ELR (cell line): Measurements from ENCODE around the gene ZBTB12.
"Not testable (repeated sequence)": the region's sequence is repeated elsewhere in the genome, so short reads cannot be mapped to it uniquely, and the experiment has no call there.

Source experiments
- DNase-seq: peaks from one replicate; pipeline ENCODE4 v3.0.0-alpha.2; 2015; ENCODE audit warnings: low read depth

ZBTB12 gene

DNA sequence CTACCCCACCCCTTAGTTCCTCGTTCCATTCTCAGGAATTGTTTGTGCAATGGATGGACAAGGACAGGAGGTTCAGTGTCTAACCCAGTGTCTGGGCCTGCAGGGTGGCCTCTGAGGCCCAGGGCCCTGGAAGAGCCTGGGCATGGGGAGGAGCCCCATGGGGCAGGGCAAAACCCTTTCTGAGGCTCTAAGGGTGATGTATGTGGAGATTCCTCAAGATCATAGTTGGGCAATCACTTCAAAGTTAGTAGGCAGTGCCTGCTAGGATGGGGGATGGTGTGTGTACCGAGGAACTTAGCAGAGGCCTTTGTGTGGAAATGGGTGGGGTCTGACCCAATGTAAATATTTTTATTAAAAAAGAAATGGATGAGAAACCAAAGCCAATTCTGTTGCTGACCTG, 18.9 kb upstream of the ZBTB12 start:
- no peak for DNase-seq

- DNase-seq, result no peak
Observed at GRCh38 chr6:31919624-31920303, 17.9 kb upstream of the ZBTB12 start.

DNA sequence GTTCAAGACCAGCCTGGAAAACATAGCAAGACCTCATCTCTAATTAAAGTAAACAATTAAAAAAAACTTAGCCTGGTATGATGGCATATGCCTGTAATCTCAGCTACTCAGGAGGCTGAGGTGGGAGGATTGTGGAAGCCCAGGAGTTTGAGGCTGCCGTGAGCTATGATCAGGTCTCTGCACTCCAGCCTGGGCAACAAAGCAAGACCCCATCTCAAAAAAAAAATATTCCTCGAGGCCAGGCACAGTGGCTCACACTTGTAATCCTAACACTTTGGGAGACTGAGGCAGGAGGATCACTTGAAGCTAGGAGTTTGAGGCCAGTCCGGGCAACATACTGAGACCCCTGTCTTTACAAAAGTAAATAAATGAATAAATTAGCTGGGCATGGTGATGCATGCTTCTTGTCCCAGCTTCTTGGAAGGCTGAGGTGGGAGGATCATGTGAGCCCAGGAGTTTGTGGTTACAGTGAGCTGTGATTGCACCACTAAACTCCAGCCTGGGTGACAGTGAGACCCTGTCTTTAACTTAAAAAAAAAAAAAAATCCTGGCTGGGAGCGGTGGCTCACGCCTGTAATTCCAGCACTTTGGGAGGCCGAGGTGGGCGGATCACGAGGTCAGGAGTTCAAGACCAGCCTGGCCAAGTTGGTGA, 16.3 kb upstream of the ZBTB12 start:
- no peak for DNase-seq

GRCh38 chr6:31915756-31916155, 13.9 kb upstream of the ZBTB12 start:
- no peak for DNase-seq

DNA sequence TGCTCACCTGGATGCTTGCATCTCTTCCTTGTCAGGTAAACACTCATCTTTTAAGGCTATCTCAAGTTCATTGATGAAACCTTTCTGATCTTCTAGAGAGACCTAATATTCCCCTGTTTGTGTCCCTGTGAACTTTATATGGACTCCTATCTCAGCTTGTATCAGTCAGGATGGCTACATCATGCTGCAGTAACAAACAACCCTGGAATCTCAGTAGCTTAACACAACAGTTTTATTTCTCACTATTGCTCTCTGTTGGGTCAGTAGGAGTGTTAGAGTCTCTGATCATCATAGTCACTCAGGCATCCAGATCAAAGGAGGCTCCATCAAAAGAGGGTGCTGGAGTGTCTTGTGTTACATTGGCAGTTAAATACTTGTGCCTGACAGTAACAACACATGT, 13.5 kb upstream of the ZBTB12 start:
- DNase-seq, result no peak

DNA sequence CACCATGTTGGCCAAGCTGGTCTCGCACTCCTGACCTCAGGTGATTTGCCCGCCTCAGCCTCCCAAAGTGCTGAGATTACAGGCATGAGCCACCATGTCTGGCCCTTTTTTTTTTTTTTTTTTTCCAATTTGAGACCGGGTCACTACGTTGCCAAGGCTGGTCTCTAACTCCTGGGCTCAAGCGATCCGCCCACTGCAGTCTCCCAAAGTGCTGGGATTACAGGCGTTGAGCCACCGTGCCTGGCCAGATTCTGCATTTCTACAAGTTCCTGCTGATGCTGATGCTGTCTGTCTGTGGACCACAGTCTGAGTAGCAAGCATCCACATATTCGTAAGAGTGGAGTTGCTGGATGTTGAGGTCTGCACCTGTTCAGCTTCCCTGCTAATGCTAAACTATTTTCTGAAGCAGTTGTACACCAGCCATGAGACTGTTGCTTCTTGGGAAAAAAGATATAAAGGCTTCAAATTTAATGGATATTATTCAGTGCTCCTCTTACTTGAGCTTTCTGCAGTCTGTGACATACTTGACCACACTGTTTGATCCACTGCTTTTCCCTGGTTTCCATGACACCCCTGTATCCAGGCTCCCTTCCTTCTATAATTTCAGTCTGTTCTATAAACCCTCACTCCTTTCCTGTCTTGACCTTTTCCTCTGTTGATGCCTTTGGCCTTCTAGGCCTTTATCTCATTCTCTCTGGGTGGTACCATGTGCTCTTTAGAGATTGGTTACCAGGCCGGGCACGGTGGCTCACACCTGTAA, 10.1 kb upstream of the ZBTB12 start:
- no peak for DNase-seq

- not testable (repeated sequence) for DNase-seq
Observed at GRCh38 chr6:31909298-31909697, 7.4 kb upstream of the ZBTB12 start.

GRCh38 chr6:31908791-31909190, 6.9 kb upstream of the ZBTB12 start:
- peak; percentile 77 for DNase-seq

- DNase-seq, result not testable (repeated sequence)
Observed at GRCh38 chr6:31908255-31908654, 6.4 kb upstream of the ZBTB12 start.

DNA sequence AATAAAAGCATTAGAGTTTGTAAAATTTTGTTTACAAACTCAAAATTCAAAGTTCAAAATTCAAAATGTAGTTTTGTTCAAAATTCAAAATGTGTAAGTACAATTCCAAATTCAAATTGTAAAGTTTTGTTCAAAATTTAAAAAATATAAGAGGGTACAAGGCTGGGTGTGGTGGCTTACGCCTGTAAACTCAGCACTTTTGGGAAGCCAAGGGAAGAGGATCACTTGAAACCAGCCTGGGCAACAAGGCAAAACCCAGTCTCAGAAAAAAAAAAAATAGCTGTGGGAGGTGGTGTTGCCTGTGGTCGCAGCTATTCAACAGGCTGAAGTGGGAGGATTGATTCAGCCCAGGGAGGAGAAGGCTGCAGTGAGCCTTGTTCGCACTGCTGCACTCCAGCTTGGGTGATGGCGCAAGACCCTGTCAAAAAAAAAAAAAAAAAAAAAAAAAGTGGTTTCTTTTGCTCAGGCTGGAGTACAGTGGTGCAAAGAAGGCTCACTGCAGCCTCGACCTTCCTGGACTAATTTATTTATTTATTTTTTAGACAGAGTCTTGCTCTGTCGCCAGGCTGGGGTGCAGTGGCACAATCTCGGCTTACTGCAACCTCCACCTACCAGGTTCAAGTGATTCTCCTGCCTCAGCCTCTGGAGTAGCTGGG, 5.4 kb upstream of the ZBTB12 start:
- DNase-seq, result peak; percentile 58

GRCh38 chr6:31906727-31907126, 4.8 kb upstream of the ZBTB12 start:
- not testable (repeated sequence) for DNase-seq

DNA sequence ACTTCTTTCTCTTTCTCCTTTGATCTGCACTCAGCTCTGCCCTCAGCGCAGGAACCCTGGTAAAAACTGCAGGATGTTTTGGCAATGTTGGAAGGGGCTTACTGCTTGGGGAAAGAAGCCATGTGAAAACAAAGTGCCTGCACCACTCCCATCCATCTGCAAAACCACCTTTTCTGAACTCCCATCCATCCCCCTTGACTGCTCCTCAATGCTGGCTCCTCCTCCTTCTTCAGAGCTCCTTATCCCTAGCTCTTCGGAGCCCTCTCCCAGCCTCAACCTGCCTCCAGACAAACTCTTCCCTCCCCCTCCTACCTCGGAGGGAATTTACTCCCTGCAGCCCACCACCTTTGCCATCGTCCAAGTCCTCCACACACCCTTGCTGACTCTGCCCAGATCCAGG, 4.2 kb upstream of the ZBTB12 start:
- DNase-seq, result no peak

- DNase-seq, result no peak
Observed at GRCh38 chr6:31905041-31905440, 3.2 kb upstream of the ZBTB12 start.

GRCh38 chr6:31903957-31904356, 2.1 kb upstream of the ZBTB12 start:
- no peak for DNase-seq

DNA sequence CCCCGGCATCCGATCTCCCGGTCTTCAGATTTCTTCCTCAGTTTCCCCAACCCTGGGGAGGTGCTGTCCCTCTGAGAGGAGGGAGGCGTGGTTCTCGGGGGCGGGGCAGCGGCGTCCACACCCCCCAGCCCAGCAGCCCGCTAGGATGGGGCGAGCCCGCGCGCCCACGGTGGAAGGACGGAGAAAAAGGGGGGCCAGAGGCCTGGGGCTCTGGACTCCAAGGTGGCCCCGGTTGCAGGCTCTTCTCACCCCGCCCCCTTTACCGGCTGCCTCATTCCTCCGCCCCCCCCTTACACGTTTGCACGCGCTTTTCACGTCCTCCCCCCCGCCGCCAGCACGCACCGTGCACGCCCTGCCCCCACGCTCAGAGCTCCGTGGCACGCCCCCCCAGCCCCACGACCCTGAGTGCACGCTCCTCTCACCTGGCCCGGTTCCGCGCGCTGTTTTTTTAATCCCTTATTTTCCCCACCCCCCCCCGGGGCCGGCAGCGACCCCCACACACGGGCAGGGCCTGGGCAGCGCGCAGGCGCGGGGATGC, 402 bp downstream of the ZBTB12 start:
- peak; percentile 73 for DNase-seq

GRCh38 chr6:31900917-31901414, 920 bp downstream of the ZBTB12 start:
- DNase-seq, result no peak

GRCh38 chr6:31899882-31900722, 1.8 kb downstream of the ZBTB12 start:
- DNase-seq, result no peak

DNA sequence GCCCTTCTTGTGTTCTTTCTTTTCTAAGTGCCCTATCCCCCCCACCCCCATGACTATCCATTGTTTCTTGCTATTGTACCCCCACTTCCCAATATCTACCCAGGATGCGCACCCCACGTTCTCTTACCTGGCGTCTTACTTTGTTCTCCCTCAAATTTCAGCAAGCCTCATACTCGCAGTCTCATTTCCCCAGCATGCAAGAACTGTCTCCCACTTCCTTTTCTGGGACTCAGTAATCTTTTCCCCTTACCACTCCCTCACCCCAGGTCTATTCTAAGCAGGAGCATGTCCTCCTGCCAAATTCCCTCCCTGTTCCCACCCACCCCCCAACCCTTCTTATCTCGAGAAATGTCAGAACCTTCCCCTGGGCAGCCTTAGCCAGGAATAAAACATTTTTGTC, 2.7 kb downstream of the ZBTB12 start:
- DNase-seq, result no peak

DNA sequence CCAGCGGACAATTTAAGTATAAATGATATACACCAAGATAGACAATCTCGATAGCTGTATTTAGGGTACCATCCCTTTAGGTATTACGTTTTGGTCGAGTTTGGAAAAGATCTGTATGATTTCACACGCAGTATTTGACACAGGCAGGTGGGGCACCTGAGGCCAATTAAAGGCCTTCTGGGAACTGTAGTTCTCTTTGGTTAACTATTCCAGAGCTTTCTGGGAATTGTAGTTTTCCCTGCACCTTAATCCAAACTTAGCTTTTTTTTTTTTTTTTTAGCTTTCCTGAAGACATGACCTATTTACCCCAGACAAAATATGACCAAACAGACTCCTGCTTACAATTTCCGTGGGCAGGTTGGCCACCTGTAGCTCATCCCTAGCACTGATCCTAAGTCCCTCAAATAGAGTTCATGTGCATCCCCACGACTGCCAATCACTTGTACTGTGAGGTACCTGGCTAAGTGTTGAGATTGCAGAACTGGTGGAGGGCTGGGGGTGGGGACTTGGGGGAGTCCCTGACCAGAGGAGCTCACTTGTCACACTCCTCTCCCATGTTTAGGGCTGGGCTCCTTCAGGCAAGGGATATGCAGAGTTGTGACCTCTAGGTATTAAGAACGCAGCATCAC, 3.4 kb downstream of the ZBTB12 start:
- peak; percentile 71 for DNase-seq

DNA sequence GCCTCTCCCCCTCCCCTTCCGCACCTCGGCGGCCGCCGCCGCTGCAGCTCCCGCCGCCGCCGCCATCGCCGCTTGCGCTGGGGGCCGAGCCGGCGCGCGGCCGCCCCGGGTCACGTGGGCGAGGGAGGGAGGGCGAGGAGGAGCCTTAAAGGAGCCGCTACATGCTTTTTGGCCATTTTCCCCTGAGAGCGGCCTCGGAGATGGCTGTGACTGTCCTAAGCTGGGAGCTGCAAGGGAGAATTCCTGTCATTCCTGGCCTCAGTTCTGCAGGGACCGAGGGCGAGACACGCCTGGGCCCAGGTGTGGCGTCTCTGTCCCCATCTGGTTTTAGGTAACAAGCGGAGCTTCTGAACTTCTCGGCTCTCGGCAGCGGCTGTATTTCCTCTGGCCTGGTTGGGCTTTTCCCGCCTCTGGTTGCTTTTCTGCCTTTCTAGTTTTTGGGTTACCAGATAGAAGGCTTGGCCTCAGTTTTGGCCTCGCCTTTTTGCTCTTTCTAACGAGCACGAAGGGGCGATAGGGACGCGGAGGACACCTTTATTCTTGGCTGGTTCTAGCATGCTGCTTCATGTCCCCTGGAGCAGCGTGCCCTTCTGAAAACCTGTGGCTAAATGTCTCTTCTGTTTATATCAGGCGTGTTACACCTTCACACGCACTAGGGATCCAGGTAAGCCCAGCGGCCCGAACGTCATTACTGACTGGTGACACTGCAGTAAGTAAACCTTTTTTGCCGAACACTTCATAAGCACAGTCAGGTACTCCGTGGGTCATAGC, 4.1 kb downstream of the ZBTB12 start, which contains the start of gene EHMT2:
Gene EHMT2 (minus strand): TSS at position 87 of the 771 bp plus-strand sequence. CDS start 21 bp downstream, at position 66.
- DNase-seq, result peak; percentile 89
